Natural killer cell (primary cell): ENCODE data around the gene ANK2. TPM values are rescaled to one million over a fixed set of nuclear protein-coding genes. Genes with fewer than 3 reads are reported as not detected.
A peak's percentile ranks its signal among the peaks of the same experiment; 100 is the strongest.

ENCODE experiments used
- ATAC-seq, 3 donors: fragments of 150-1000 bp in 2 of 3; fragments of 200-7000 bp in 1 of 3; cut with Tn5 transposase; 1 replicate in 1 of 3; 2 replicates in 2 of 3; pipeline ENCODE4 v1.10.0; 2021; ENCODE audit warnings: mild to moderate bottlenecking in 2 of 3, moderate library complexity in 2 of 3
- DNase-seq, 2 donors: peaks; one replicate each; pipeline versions ENCODE4 v3.0.0 to v3.0.0-alpha.2; 2013 to 2021; ENCODE audit warnings: mixed read lengths in 1 of 2
- H3K27ac ChIP-seq: one replicate; pipeline ENCODE4 v1.5.1; 2013; ENCODE audit warnings: mild to moderate bottlenecking, low read length
- H3K27me3 ChIP-seq: one replicate; pipeline ENCODE4 v1.6.1; 2013; ENCODE audit warnings: low read length; ENCODE audit not compliant: control insufficient read depth, insufficient read depth
- H3K36me3 ChIP-seq: one replicate; pipeline ENCODE4 v1.6.1; 2013; ENCODE audit warnings: low read length; ENCODE audit not compliant: control insufficient read depth, insufficient read depth
- H3K4me1 ChIP-seq: one replicate; pipeline ENCODE4 v1.6.1; 2013; ENCODE audit warnings: low read length; ENCODE audit not compliant: control insufficient read depth, insufficient read depth
- H3K4me3 ChIP-seq: one replicate; pipeline ENCODE4 v1.5.1; 2013; ENCODE audit warnings: low read length
- H3K9me3 ChIP-seq: one replicate; pipeline ENCODE4 v1.6.1; 2013; ENCODE audit warnings: low read length; ENCODE audit not compliant: control insufficient read depth, insufficient read depth
- H3K27ac Mint-ChIP-seq, 2 donors: one replicate each; pipeline ENCODE4 v1.8.0; 2022; ENCODE audit warnings: mild to moderate bottlenecking in 2 of 2, mixed read lengths in 2 of 2, moderate library complexity in 1 of 2
- H3K27me3 Mint-ChIP-seq, 2 donors: one replicate each; pipeline ENCODE4 v1.8.0; 2022; ENCODE audit warnings: low read depth in 2 of 2, mixed read lengths in 2 of 2
- H3K36me3 Mint-ChIP-seq: one replicate; pipeline ENCODE4 v1.8.0; 2022; ENCODE audit warnings: mixed read lengths
- H3K4me1 Mint-ChIP-seq, 2 donors: one replicate each; pipeline ENCODE4 v1.8.0; 2022; ENCODE audit warnings: mixed read lengths in 2 of 2
- H3K4me3 Mint-ChIP-seq: one replicate; pipeline ENCODE4 v1.8.0; 2022; ENCODE audit warnings: mild to moderate bottlenecking, moderate library complexity, mixed read lengths
- H3K9me3 Mint-ChIP-seq, 2 donors: one replicate each; pipeline ENCODE4 v1.8.0; 2022; ENCODE audit warnings: mixed read lengths in 2 of 2
- CTCF ChIP-seq: fragments of 200-600 bp; IDR thresholded peaks from one replicate; pipeline ENCODE4 v1.8.0; 2022; ENCODE audit warnings: antibody characterized with exemption
- WGBS: methylation state at CpG from one replicate; pipeline ENCODE4 v1.1.7; 2013; ENCODE audit warnings: missing lambda C conversion rate; ENCODE audit not compliant: insufficient coverage; 5-methylcytosine and 5-hydroxymethylcytosine counted together
- intact Hi-C: fragments of 100-400 bp; cut with micrococcal nuclease; formaldehyde crosslinking; loops from one replicate; pipeline ENCODE4 v1.14.2; 2022
- total RNA-seq, 4 donors: library from RNA; stranded (reverse); fragments of 120-200 nt in 1 of 4; gene quantifications; one replicate each; pipeline versions ENCODE4 v1.2.3 to v1.2.4, GENCODE V29; 2013 to 2022

ANK2 gene
- total RNA-seq, 3 donors from 2014 or later (not counting 1 experiment from before 2014, with no cell fraction given), result 0.05 TPM; not detected in 2

GRCh38 chr4:113312529-113312928 lies 263.1 kb downstream of the ANK2 start:
- no peaks in the 10 kb centered on the region for H3K36me3 Mint-ChIP-seq
- H3K27me3 Mint-ChIP-seq, result no peaks in the 10 kb centered on the region
- no peaks in the 10 kb centered on the region for H3K9me3 Mint-ChIP-seq

DNA sequence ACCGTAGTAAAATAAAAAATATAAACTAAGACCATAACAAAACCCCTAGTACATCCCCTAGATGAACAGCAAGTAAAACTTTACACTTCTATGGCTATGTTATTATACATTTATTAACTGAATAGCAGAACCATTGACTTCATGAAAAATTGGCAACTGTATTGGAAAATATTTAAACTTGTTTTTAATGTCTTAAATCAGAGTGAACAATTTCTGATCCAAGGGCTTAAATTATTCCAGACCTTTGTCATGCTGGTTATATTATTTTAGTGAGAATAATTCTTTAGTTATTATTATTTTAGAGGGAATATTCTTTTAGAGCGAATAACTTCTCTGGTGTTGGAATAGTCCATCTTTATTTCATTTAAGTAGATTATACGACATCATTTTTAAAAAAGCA lies 265.0 kb downstream of the ANK2 start:
- Histone ChIP-seq H3K4me3 (no peak overlapping the region), H3K27ac (no peak overlapping the region), H3K9me3 (no peaks in the 10 kb centered on the region), H3K36me3 (no peaks in the 10 kb centered on the region), H3K4me1 (no peaks in the 10 kb centered on the region), H3K27me3 (no peaks in the 10 kb centered on the region)
- H3K27me3 Mint-ChIP-seq, result no peaks in the 10 kb centered on the region
- H3K4me3 Mint-ChIP-seq, result no peak overlapping the region
- H3K27ac Mint-ChIP-seq, result no peak overlapping the region
- ATAC-seq (no peak), DNase-seq (no peak)
- intact Hi-C loops, result no loop called here
- WGBS, result no CpG with 5 or more reads among the region's 3 CpGs
- H3K9me3 Mint-ChIP-seq, result no peaks in the 10 kb centered on the region
- no peaks in the 10 kb centered on the region for H3K36me3 Mint-ChIP-seq
- TF ChIP-seq CTCF, result no peak
- H3K4me1 Mint-ChIP-seq, result peaks cover 5 to 11% of the 10 kb centered on the region in 2 donors

More at GRCh38 chr4:113312529-113312928, 263.1 kb downstream of the ANK2 start:
- Histone ChIP-seq H3K4me1 (no peaks in the 10 kb centered on the region), H3K4me3 (no peak overlapping the region), H3K36me3 (no peaks in the 10 kb centered on the region), H3K27ac (no peak overlapping the region), H3K9me3 (no peaks in the 10 kb centered on the region), H3K27me3 (no peaks in the 10 kb centered on the region)
- intact Hi-C loops, result no loop called here
- peaks cover 3 to 9% of the 10 kb centered on the region in 2 donors for H3K4me1 Mint-ChIP-seq
- ATAC-seq (no peak), DNase-seq (no peak)
- no peak overlapping the region for H3K27ac Mint-ChIP-seq
- no peak for TF ChIP-seq CTCF
- no peak overlapping the region for H3K4me3 Mint-ChIP-seq
- 91% methylated on average over 3 of the region's 3 CpGs for WGBS

- no peak overlapping the region for H3K4me3 Mint-ChIP-seq
These were observed 267.4 kb downstream of the ANK2 start for GRCh38 chr4:113316879-113317278.

More at GRCh38 chr4:113316879-113317278, 267.4 kb downstream of the ANK2 start:
- peaks cover 5 to 11% of the 10 kb centered on the region in 2 donors for H3K4me1 Mint-ChIP-seq
- no peaks in the 10 kb centered on the region for H3K4me1 ChIP-seq
- no peaks in the 10 kb centered on the region for H3K36me3 Mint-ChIP-seq
- H3K4me3 ChIP-seq, result no peak overlapping the region
- H3K36me3 ChIP-seq, result no peaks in the 10 kb centered on the region
- H3K27me3 Mint-ChIP-seq, result no peaks in the 10 kb centered on the region
- no peaks in the 10 kb centered on the region for H3K9me3 Mint-ChIP-seq
- no peaks in the 10 kb centered on the region for H3K27me3 ChIP-seq
- intact Hi-C loops, result no loop called here
- no peaks in the 10 kb centered on the region for H3K9me3 ChIP-seq
- H3K27ac ChIP-seq, result no peak overlapping the region
- no peak for TF ChIP-seq CTCF
- peak in 1 of 3 donors; percentile 33 for ATAC-seq
- 51% methylated on average over 3 of the region's 4 CpGs for WGBS
- no peak overlapping the region for H3K27ac Mint-ChIP-seq
- DNase-seq, result peak in 1 of 2 donors; percentile 22
